SH-SY5Y (cell line): ENCODE measurements around the gene GNG14.

ENCODE experiments used
- GATA2 ChIP-seq: IDR thresholded peaks from 2 replicates; pipeline ENCODE4 v1.6.1; 2011; ENCODE audit warnings: mild to moderate bottlenecking, low read depth, low read length
- GATA3 ChIP-seq: IDR thresholded peaks from 2 replicates; pipeline ENCODE4 v1.6.1; 2011; ENCODE audit warnings: low read depth, mild to moderate bottlenecking, low read length, moderate library complexity

- TF ChIP-seq GATA2, result no peak
- no peak for TF ChIP-seq GATA3
Observed at GRCh38 chr19:12649941-12650340, 37.9 kb upstream of the GNG14 start.
